KMS-11 (cell line): ENCODE data around the gene SEMA3C.

Experiments used
- H2AFZ ChIP-seq: fragments of 200-600 bp; sonication (generic); 2 replicates; pipeline ENCODE4 v1.6.1; 2016; ENCODE audit warnings: antibody characterized with exemption, mixed run types, low read depth
- H3K27ac ChIP-seq: fragments of 200-600 bp; sonication (generic); 2 replicates; pipeline ENCODE4 v1.6.1; 2016; ENCODE audit warnings: mild to moderate bottlenecking, mixed run types
- H3K27me3 ChIP-seq: fragments of 200-600 bp; sonication (generic); 2 replicates; pipeline ENCODE4 v1.6.1; 2017; ENCODE audit warnings: mild to moderate bottlenecking, low read depth, mixed run types, moderate library complexity; ENCODE audit not compliant: insufficient read depth
- H3K36me3 ChIP-seq: fragments of 200-600 bp; sonication (generic); 2 replicates; pipeline ENCODE4 v1.6.1; 2017; ENCODE audit warnings: mild to moderate bottlenecking, mixed run types; ENCODE audit not compliant: insufficient read depth
- H3K4me1 ChIP-seq: fragments of 200-600 bp; sonication (generic); 2 replicates; pipeline ENCODE4 v1.6.1; 2016; ENCODE audit warnings: mild to moderate bottlenecking, low read depth, mixed run types; ENCODE audit not compliant: poor library complexity, severe bottlenecking
- H3K4me2 ChIP-seq: fragments of 200-600 bp; sonication (generic); 2 replicates; pipeline ENCODE4 v1.7.0; 2016; ENCODE audit warnings: mild to moderate bottlenecking, mixed run types
- H3K4me3 ChIP-seq: fragments of 200-600 bp; sonication (generic); IDR thresholded peaks from 2 replicates; pipeline ENCODE4 v1.6.1; 2017; ENCODE audit warnings: low read depth, low read length, mixed read lengths; ENCODE audit not compliant: insufficient read depth
- H3K79me2 ChIP-seq: fragments of 200-600 bp; sonication (generic); 2 replicates; pipeline ENCODE4 v1.6.1; 2016; ENCODE audit warnings: low read depth, mixed run types; ENCODE audit not compliant: insufficient read depth
- H3K9ac ChIP-seq: fragments of 200-600 bp; sonication (generic); 2 replicates; pipeline ENCODE4 v1.6.1; 2016; ENCODE audit warnings: mild to moderate bottlenecking, mixed run types
- H4K20me1 ChIP-seq: fragments of 200-600 bp; sonication (generic); 2 replicates; pipeline ENCODE4 v1.6.1; 2016; ENCODE audit warnings: mild to moderate bottlenecking, mixed run types; ENCODE audit not compliant: insufficient read depth
- CTCF ChIP-seq: fragments of 200-600 bp; sonication (generic); conservative IDR thresholded peaks from 2 replicates; pipeline ENCODE4 v1.6.1; 2017; ENCODE audit warnings: low read depth, mild to moderate bottlenecking, antibody characterized with exemption, low read length, moderate library complexity, mixed read lengths

SEMA3C gene

GRCh38 chr7:80902019-80902418 is 16.8 kb downstream of the SEMA3C start:
- Histone ChIP-seq H3K4me1 (peaks cover 9% of the 10 kb centered on the region), H3K79me2 (no peaks in the 10 kb centered on the region), H3K27me3 (no peaks in the 10 kb centered on the region), H4K20me1 (no peaks in the 10 kb centered on the region), H3K4me3 (no peak overlapping the region), H3K4me2 (no peak overlapping the region), H3K36me3 (no peaks in the 10 kb centered on the region), H2AFZ (no peak overlapping the region), H3K27ac (no peak overlapping the region), H3K9ac (no peak overlapping the region)
- no peak for TF ChIP-seq CTCF

GRCh38 chr7:80900583-80901576 is 18.0 kb downstream of the SEMA3C start:
- no peaks in the 10 kb centered on the region for H3K79me2 ChIP-seq
- H4K20me1 ChIP-seq: no peaks in the 10 kb centered on the region
- no peak overlapping the region for H3K4me3 ChIP-seq
- no peak overlapping the region for H3K27ac ChIP-seq
- TF ChIP-seq CTCF: no peak
- no peaks in the 10 kb centered on the region for H3K36me3 ChIP-seq
- no peaks in the 10 kb centered on the region for H3K27me3 ChIP-seq
- no peak overlapping the region for H3K4me2 ChIP-seq
- H2AFZ ChIP-seq: no peak overlapping the region
- H3K4me1 ChIP-seq: peaks cover 8% of the 10 kb centered on the region
- H3K9ac ChIP-seq: no peak overlapping the region

GRCh38 chr7:80896906-80897598 is 21.8 kb downstream of the SEMA3C start:
- no peak overlapping the region for H3K4me2 ChIP-seq
- no peaks in the 10 kb centered on the region for H3K79me2 ChIP-seq
- H2AFZ ChIP-seq: no peak overlapping the region
- no peak overlapping the region for H3K27ac ChIP-seq
- H3K9ac ChIP-seq: no peak overlapping the region
- no peaks in the 10 kb centered on the region for H4K20me1 ChIP-seq
- no peak overlapping the region for H3K4me3 ChIP-seq
- peaks cover 4% of the 10 kb centered on the region for H3K4me1 ChIP-seq
- no peaks in the 10 kb centered on the region for H3K36me3 ChIP-seq
- H3K27me3 ChIP-seq: no peaks in the 10 kb centered on the region
- no peak for TF ChIP-seq CTCF

- Histone ChIP-seq H3K4me1 (peaks cover 12% of the 10 kb centered on the region), H3K36me3 (no peaks in the 10 kb centered on the region), H2AFZ (no peak overlapping the region), H3K4me3 (no peak overlapping the region), H3K27ac (no peak overlapping the region), H4K20me1 (no peaks in the 10 kb centered on the region), H3K4me2 (no peak overlapping the region), H3K27me3 (no peaks in the 10 kb centered on the region), H3K79me2 (no peaks in the 10 kb centered on the region), H3K9ac (no peak overlapping the region)
- TF ChIP-seq CTCF: no peak
Observed at GRCh38 chr7:80895056-80895455, 23.8 kb downstream of the SEMA3C start.
